Activated T-helper 1 cell treated with Interleukin-2 at 50 U/mL for 16 hours (primary cell): ENCODE measurements around the gene PRSS8.

Source experiments
- DNase-seq: peaks from one replicate; pipeline ENCODE4 v3.0.0-alpha.2; 2020; ENCODE audit warnings: low read depth

Gene PRSS8

GRCh38 chr16:31082368-31083045 lies 53.0 kb downstream of the PRSS8 start:
- DNase-seq: no peak
